H1 (cell line): ENCODE data around the gene PDCD6IP. TPM values are rescaled to one million over a fixed set of nuclear protein-coding genes. Genes with fewer than 3 reads are reported as not detected.

Experiments used
- CTCF ChIA-PET: fragments of 300-600 bp; sonication (Branson Sonifier 250); formaldehyde crosslinking; loops from one replicate; lab custom pipeline; 2021; ENCODE audit not compliant: partially characterized antibody; lab: Charles Lee
- POLR2A ChIA-PET: fragments of 300-600 bp; sonication (Branson Sonifier 250); formaldehyde crosslinking; loops from one replicate; lab custom pipeline; 2021; ENCODE audit warnings: inconsistent platforms; ENCODE audit not compliant: partially characterized antibody; lab: Charles Lee
- DNase-seq, 2 experiments: peaks; one replicate each; pipeline versions ENCODE4 v3.0.0 to v3.0.0-alpha.2; 2010 to 2022; ENCODE audit warnings: low spot score in 2 of 2, low read depth in 1 of 2, mixed read lengths in 1 of 2
- FAIRE-seq: peaks from 2 replicates; lab custom pipeline; 2011; peaks lifted over from hg19 to GRCh38; lab: Jason Lieb, UNC
- H2AFZ ChIP-seq: 2 replicates; pipeline ENCODE4 v1.8.1; 2012; ENCODE audit warnings: low read length, inconsistent platforms
- H2AK5ac ChIP-seq: 2 replicates; pipeline ENCODE4 v1.6.1; 2013; ENCODE audit warnings: low read depth, low read length
- H2BK120ac ChIP-seq: replicated peaks from 2 replicates; pipeline ENCODE3; 2013; ENCODE audit warnings: low read depth, low read length, inconsistent platforms
- H2BK12ac ChIP-seq: 2 replicates; pipeline ENCODE4 v1.6.1; 2013; ENCODE audit warnings: low read depth, low read length
- H2BK15ac ChIP-seq: 2 replicates; pipeline ENCODE4 v1.6.1; 2013; ENCODE audit warnings: low read length
- H2BK20ac ChIP-seq: 2 replicates; pipeline ENCODE4 v1.6.1; 2013; ENCODE audit warnings: low read length
- H2BK5ac ChIP-seq: 2 replicates; pipeline ENCODE4 v1.6.1; 2013; ENCODE audit warnings: low read depth, low read length
- H3K14ac ChIP-seq: 2 replicates; pipeline ENCODE4 v1.6.1; 2013; ENCODE audit warnings: inconsistent platforms; ENCODE audit not compliant: insufficient read length
- H3K18ac ChIP-seq: 2 replicates; pipeline ENCODE4 v1.6.1; 2013; ENCODE audit warnings: low read length; ENCODE audit errors: extremely low read depth
- H3K23ac ChIP-seq: 2 replicates; pipeline ENCODE4 v1.6.1; 2013; ENCODE audit warnings: inconsistent platforms; ENCODE audit not compliant: insufficient read length
- H3K23me2 ChIP-seq: 2 replicates; pipeline ENCODE4 v1.6.1; 2013; ENCODE audit warnings: low read depth, low read length
- H3K27ac ChIP-seq: 2 replicates; pipeline ENCODE4 v1.6.1; 2011; ENCODE audit warnings: low read depth, low read length, inconsistent platforms
- H3K27me3 ChIP-seq, 4 experiments: replicated peaks in 1 of 4; 1 replicate in 1 of 4; 2 replicates in 3 of 4; pipeline versions ENCODE4 v1.6.1 to v1.8.1; 2011 to 2013; ENCODE audit warnings: low read length in 3 of 4, mild to moderate bottlenecking in 3 of 4, inconsistent platforms in 2 of 4, mixed read lengths in 2 of 4, moderate library complexity in 1 of 4; ENCODE audit not compliant: control insufficient read depth in 3 of 4, insufficient read depth in 3 of 4; ENCODE audit errors: extremely low read depth in 1 of 4
- H3K36me3 ChIP-seq, 4 experiments: 2 replicates each; pipeline versions ENCODE4 v1.6.1 to v1.8.1; 2011 to 2013; ENCODE audit warnings: mild to moderate bottlenecking in 4 of 4, low read length in 3 of 4, moderate library complexity in 2 of 4, control low read depth in 1 of 4, inconsistent platforms in 1 of 4; ENCODE audit not compliant: insufficient read depth in 4 of 4, control insufficient read depth in 2 of 4
- H3K4ac ChIP-seq: replicated peaks from 2 replicates; pipeline ENCODE3; 2013; ENCODE audit warnings: low read length, low read depth, mixed read lengths, inconsistent platforms; ENCODE audit not compliant: insufficient read length
- H3K4me1 ChIP-seq, 4 experiments: replicated peaks in 1 of 4; 1 replicate in 1 of 4; 2 replicates in 3 of 4; pipeline versions ENCODE4 v1.6.1 to v1.8.1; 2011 to 2013; ENCODE audit warnings: low read length in 3 of 4, inconsistent platforms in 2 of 4, mixed read lengths in 1 of 4; ENCODE audit not compliant: insufficient read depth in 4 of 4, control insufficient read depth in 3 of 4
- H3K4me2 ChIP-seq, 2 experiments: 2 replicates each; pipeline versions ENCODE4 v1.6.1 to v1.8.1; 2011 to 2013; ENCODE audit warnings: low read depth in 2 of 2, low read length in 2 of 2, control low read depth in 1 of 2, inconsistent platforms in 1 of 2, mild to moderate bottlenecking in 1 of 2; ENCODE audit not compliant: insufficient read depth in 1 of 2
- H3K4me3 ChIP-seq, 4 experiments: fragments of 200-600, 300-600 bp in 1 of 4; sonication (generic), shearing (Covaris generic), sonication (Bioruptor Twin) in 1 of 4; 2 replicates each; pipeline versions ENCODE4 v1.5.1 to v1.8.1; 2011 to 2016; ENCODE audit warnings: low read length in 4 of 4, low read depth in 3 of 4, control low read depth in 2 of 4, inconsistent platforms in 2 of 4, mild to moderate bottlenecking in 2 of 4, mixed read lengths in 1 of 4, moderate library complexity in 1 of 4; ENCODE audit not compliant: insufficient read depth in 2 of 4; ENCODE audit errors: extremely low read depth in 1 of 4
- H3K56ac ChIP-seq: replicated peaks from 2 replicates; pipeline ENCODE3; 2013; ENCODE audit warnings: low read depth, mild to moderate bottlenecking, mixed read lengths, low read length, inconsistent platforms; ENCODE audit not compliant: insufficient read length
- H3K79me1 ChIP-seq: 2 replicates; pipeline ENCODE4 v1.6.1; 2013; ENCODE audit warnings: low read depth, low read length, control low read depth
- H3K79me2 ChIP-seq, 2 experiments: 2 replicates each; pipeline versions ENCODE4 v1.6.1 to v1.8.1; 2012 to 2013; ENCODE audit warnings: low read length in 2 of 2, mild to moderate bottlenecking in 2 of 2, inconsistent platforms in 1 of 2; ENCODE audit not compliant: insufficient read depth in 2 of 2, control insufficient read depth in 1 of 2
- H3K9ac ChIP-seq, 4 experiments: replicated peaks in 1 of 4; 1 replicate in 1 of 4; 2 replicates in 3 of 4; pipeline versions ENCODE4 v1.6.1 to v1.8.1; 2011 to 2013; ENCODE audit warnings: low read depth in 3 of 4, low read length in 3 of 4, control low read depth in 2 of 4, mild to moderate bottlenecking in 2 of 4, moderate library complexity in 2 of 4, inconsistent platforms in 1 of 4; ENCODE audit errors: extremely low read depth in 1 of 4
- H3K9me3 ChIP-seq, 2 experiments: 2 replicates each; pipeline versions ENCODE4 v1.6.1 to v1.8.1; 2012 to 2013; ENCODE audit warnings: mild to moderate bottlenecking in 2 of 2, moderate library complexity in 2 of 2, control low read depth in 1 of 2, inconsistent platforms in 1 of 2, low read depth in 1 of 2, low read length in 1 of 2, mixed read lengths in 1 of 2; ENCODE audit not compliant: insufficient read depth in 2 of 2
- H4K20me1 ChIP-seq, 2 experiments: replicated peaks in 1 of 2; 2 replicates each; pipeline versions ENCODE3 to v1.8.1; 2011 to 2013; ENCODE audit warnings: inconsistent platforms in 2 of 2, low read length in 2 of 2, mild to moderate bottlenecking in 1 of 2; ENCODE audit not compliant: insufficient read depth in 2 of 2, control insufficient read depth in 1 of 2
- H4K5ac ChIP-seq: 2 replicates; pipeline ENCODE4 v1.6.1; 2013; ENCODE audit warnings: low read length, low read depth, mixed read lengths, inconsistent platforms; ENCODE audit not compliant: insufficient read length
- H4K8ac ChIP-seq: 2 replicates; pipeline ENCODE4 v1.8.0; 2013; ENCODE audit warnings: mild to moderate bottlenecking, moderate library complexity, low read length, inconsistent platforms; ENCODE audit not compliant: insufficient read depth; ENCODE audit errors: extremely low read depth
- H4K91ac ChIP-seq: replicated peaks from 2 replicates; pipeline ENCODE3; 2013; ENCODE audit warnings: low read length, mixed read lengths, inconsistent platforms; ENCODE audit not compliant: insufficient read length
- CTBP2 ChIP-seq: IDR thresholded peaks from 2 replicates; pipeline ENCODE4 v1.7.0; 2011; ENCODE audit warnings: borderline replicate concordance, mild to moderate bottlenecking, moderate library complexity, mixed read lengths, low read length; ENCODE audit not compliant: insufficient read depth, insufficient read length
- NRF1 ChIP-seq: IDR thresholded peaks from 2 replicates; pipeline ENCODE4 v1.6.1; 2011; ENCODE audit warnings: mild to moderate bottlenecking, low read depth, low read length, improper control_type of control experiment
- PHF8 ChIP-seq: fragments of 200-600 bp; sonication (generic); conservative IDR thresholded peaks from 2 replicates; pipeline ENCODE4 v1.7.1; 2012; ENCODE audit warnings: low read depth, mild to moderate bottlenecking, inconsistent platforms, low read length, moderate library complexity
- WGBS, 2 experiments: shearing (Covaris generic) in 1 of 2; methylation state at CpG; one replicate each; pipeline versions ENCODE4 v1.1.6 to v1.1.7; 2013 to 2015; ENCODE audit warnings: low lambda C conversion rate in 2 of 2, mixed read lengths in 2 of 2, inconsistent platforms in 1 of 2, low coverage in 1 of 2, missing lambda C conversion rate in 1 of 2; ENCODE audit not compliant: insufficient replicate concordance in 2 of 2, insufficient coverage in 1 of 2, insufficient read length in 1 of 2; ENCODE audit errors: extremely low coverage in 1 of 2, missing lambda C conversion rate in 1 of 2; 5-methylcytosine and 5-hydroxymethylcytosine counted together
- polyA plus RNA-seq, 7 experiments: library from polyadenylated mRNA; depleted of rRNA in 3 of 7; stranded (reverse) in 5 of 7; unstranded in 2 of 7; fragments of >200 nt in 5 of 7; fragments of 200-250 nt in 2 of 7; gene quantifications; 1 replicate in 5 of 7; 2 replicates in 1 of 7; 4 replicates in 1 of 7; pipeline versions ENCODE4 v1.2.1 to v1.2.3, GENCODE V29; 2011 to 2013; ENCODE audit warnings: missing spikeins in 2 of 7, mixed read lengths in 2 of 7
- total RNA-seq: library from RNA; stranded (reverse); fragmentation: NEBNext Ultra II Directional; extraction: Animal tissue kit (Norgen Biotek cat#: 25700); gene quantifications from 2 replicates; pipeline ENCODE4 v1.2.1, GENCODE V29; 2021

PDCD6IP gene
- total and polyA plus RNA-seq, 2 of the 8 experiments (the other 6 are each of a cell fraction or from before 2014, with no cell fraction given): 61.7 to 155 TPM

GRCh38 chr3:33749546-33750210 is 48.8 kb upstream of the PDCD6IP start:
- no peaks in the 10 kb centered on the region; a peak in 1 of 8 replicates for H3K36me3 ChIP-seq
- no peak overlapping the region for H2BK12ac ChIP-seq
- H3K79me2 ChIP-seq: no peaks in the 10 kb centered on the region
- no peak overlapping the region for H2BK20ac ChIP-seq
- no peak overlapping the region for H3K9ac ChIP-seq
- H4K5ac ChIP-seq: no peak overlapping the region
- no peak overlapping the region for H3K56ac ChIP-seq
- H3K4me1 ChIP-seq: no peaks in the 10 kb centered on the region
- H2BK120ac ChIP-seq: no peak overlapping the region
- H3K18ac ChIP-seq: no peak overlapping the region
- no peak overlapping the region for H2AK5ac ChIP-seq
- H3K14ac ChIP-seq: no peak overlapping the region
- no peak overlapping the region for H2AFZ ChIP-seq
- no peaks in the 10 kb centered on the region for H3K23me2 ChIP-seq
- CTCF ChIA-PET: no interaction called here
- H3K23ac ChIP-seq: no peak overlapping the region
- no peaks in the 10 kb centered on the region for H3K27me3 ChIP-seq
- H3K4me2 ChIP-seq: no peak overlapping the region
- no peak overlapping the region for H3K4me3 ChIP-seq
- 75% methylated on average over 2 of the region's 2 CpGs; no CpG with 5 or more reads in 1 of the 2 experiments for WGBS, 2 experiments
- peaks cover 15% of the 10 kb centered on the region in 2 experiments for H3K9me3 ChIP-seq
- H2BK15ac ChIP-seq: no peak overlapping the region
- no peaks in the 10 kb centered on the region for H3K79me1 ChIP-seq
- H3K27ac ChIP-seq: no peak overlapping the region
- no peak for TF ChIP-seq PHF8
- no peak for TF ChIP-seq NRF1
- TF ChIP-seq CTBP2: no peak
- H2BK5ac ChIP-seq: no peak overlapping the region
- POLR2A ChIA-PET: no interaction called here
- FAIRE-seq (no peak), DNase-seq (no peak)
- no peak overlapping the region for H3K4ac ChIP-seq
- H4K91ac ChIP-seq: no peak overlapping the region
- H4K20me1 ChIP-seq: no peaks in the 10 kb centered on the region
- no peak overlapping the region for H4K8ac ChIP-seq
